HG03108 (cell line): ENCODE measurements around the gene RTN4R.

Experiments
- ATAC-seq: cut with Tn5 transposase; IDR thresholded peaks from one replicate; pipeline ENCODE4 v1.9.1; 2021; ENCODE audit warnings: moderate library complexity; ENCODE audit not compliant: unreplicated experiment

RTN4R gene

DNA sequence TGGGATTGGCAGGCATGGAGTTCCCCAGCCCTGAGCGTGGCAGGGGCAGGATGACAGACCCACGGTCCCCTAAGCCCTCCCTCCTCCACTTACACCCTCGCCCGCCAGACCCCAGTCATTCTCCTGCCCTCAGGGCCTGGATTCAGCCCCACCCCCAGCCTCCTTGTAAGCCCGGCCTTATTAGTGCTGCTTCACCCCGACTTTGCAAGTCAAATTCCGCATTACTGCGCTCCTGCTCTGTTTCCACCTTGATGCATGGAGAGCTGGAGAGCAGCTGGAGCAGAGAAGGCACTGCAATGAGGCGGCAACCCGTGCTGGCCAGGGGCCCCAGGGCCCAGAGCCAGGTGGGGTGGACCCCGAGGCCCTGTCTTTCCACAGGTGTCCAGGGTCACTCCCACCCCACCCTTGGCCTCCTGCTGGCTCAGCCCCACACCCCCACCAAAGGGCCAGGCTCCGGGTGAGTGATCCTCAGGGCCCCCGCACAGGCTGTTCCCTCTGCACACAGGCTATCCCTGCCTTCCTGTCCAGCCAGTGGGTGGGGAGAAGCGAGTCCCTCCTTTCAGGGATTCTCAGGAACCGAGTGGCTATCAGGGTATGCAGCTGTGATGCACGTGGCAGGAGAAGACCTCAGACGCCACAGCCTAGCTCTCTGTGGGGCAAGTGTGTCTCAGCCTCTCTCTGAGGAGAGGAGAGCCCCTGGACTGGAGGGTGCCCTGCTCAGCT is 36.4 kb downstream of the RTN4R start:
- no peak for ATAC-seq

DNA sequence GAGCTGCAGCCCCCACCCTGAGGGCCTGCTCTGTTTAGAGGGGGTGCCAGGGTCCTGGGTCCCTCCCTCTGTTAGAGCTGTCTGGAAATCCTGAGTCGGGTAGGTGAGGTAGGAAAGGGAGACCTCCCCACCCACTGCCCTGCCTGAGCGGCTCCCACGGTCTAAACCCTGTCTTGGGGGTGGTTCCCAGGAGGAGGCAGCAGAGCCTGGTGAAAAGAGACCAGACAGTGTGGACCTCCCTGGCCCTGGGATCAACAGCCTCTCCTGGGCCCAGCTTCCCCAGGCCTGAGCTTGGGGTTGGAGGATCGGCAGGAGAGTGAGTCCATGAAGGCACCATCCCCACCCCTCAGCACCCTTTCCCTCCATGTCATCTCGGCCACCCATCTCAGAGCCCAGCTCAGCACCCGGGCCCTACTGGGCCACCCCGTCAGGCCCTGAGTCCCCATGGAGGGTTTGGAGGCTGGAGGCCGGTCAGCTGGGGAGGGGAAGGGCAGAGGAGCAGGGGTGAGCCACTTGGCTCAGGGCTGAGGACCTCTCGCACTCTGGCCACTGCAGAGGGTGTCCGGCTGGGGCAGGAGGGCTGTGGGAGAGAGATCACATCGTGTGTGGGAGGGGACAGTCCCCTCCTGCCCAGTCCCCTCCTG is 37.2 kb downstream of the RTN4R start:
- ATAC-seq = no peak

DNA sequence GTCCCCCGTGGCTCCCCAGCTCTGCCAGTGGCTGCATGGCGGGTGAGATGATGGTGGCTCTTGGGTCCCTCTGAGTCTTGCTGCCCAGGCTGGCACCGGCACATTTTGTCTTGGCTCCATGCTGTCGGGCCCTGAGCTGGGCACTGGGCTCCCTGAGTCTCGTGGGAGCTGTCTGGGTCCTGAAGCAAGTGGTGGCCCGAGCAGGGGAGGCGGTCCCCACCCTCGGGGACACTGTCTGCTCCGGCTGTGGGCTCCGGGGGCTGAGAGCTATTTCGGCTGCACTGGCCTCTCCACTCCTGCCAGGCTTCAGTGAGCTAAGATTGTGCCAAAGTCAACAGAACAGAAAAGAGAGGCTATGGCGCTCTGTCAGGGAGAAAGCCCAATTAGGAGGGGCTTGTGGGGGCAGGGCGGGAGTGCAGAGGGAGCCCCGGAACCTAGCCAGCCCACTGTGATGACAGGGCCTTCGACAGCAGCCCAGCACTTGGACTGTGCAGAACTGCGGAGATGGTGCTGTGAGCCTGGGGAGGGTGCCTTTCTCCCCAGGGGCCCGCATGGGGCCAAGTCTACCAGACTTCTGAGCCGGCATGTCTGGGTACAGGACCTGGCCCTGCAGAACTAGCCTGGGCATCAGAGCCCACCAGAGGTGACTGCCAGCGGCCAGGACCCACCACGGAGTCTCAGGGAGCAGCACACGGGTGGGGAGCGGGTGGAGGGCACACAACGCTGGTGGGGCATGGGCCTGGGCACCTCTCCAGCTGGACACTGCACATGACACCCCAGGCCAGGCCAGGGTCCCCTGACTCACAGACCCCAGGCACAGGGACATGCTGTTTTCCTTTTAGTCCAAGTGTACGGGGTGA is 38.0 kb downstream of the RTN4R start:
- ATAC-seq = no peak

DNA sequence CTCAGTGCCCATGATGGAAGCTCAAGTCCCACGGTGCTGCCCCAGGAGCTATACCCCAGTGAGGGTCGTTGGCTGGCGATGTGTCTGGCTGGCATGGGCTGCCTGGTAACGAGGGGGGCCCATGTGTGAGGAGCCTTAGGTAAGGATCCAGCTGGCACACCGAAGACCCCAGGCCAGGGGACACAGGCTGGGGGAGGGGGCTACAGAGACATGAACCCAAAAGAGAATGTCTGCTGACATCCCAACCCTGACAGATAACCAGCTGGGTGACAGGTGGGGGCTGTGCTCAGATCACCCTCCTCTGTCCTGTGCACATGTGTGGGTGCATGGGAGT is 39.2 kb downstream of the RTN4R start:
- ATAC-seq = no peak

DNA sequence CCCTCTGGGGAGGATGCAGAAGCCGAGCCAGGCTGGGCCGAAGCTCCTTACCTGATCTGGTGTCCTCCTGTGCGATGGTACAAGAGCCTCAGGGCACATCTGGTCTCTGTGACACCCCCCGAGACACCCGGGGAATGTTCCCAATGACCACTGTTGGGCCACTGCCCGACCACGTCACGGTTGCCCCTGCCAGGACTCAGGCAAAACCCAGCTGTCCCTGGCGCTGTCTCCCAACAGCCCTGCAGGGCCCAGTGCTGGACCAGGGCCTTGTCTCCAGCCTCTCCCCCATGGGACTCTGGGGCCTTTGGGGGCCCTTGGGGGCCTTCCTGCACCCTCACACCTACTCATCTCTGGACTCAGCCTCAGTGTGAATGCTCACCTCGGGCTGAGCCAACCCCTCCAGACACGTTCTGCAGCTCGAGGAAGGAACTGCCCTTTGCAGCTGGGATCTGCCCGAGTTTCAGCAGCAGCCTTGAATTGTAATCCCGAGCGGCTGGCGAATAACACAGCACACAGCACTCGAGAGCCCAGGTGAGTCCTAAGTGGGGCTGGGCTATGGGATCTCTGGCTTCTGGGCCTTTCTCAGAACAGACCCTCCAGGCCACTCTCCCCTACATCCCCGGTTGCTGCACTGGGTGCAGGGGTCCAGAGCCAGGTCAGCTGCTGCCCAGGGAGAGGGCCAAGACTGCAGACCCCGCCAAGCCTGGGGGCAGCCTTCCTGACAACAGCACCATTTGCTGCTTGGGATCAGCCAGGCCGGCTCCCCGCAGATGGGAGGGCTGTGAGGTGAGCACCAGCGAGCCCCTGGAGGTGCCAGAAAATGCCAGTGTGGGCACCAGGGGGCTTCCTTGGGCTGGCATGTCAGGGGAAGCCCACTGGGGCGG is 39.8 kb downstream of the RTN4R start:
- no peak for ATAC-seq

DNA sequence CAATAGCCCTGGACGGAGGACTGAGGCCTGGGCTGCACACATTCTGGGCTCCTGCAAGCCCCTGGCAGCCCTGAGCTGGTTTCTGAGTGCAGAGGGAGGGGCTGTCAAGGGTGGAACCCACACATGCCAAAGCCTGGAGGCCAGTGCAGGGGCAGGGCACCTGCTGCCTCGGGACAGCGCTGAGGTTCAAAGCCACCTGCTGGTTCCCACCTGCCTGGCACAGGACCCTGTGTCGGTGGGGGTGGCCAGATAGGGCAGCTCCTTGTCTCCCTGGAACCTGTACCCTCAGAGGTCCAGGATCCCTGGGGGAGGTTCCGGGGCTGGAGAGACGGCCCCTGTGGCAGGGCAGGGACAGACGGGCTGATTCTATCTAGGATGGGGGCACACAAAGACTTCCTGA is 40.8 kb downstream of the RTN4R start:
- no peak for ATAC-seq

DNA sequence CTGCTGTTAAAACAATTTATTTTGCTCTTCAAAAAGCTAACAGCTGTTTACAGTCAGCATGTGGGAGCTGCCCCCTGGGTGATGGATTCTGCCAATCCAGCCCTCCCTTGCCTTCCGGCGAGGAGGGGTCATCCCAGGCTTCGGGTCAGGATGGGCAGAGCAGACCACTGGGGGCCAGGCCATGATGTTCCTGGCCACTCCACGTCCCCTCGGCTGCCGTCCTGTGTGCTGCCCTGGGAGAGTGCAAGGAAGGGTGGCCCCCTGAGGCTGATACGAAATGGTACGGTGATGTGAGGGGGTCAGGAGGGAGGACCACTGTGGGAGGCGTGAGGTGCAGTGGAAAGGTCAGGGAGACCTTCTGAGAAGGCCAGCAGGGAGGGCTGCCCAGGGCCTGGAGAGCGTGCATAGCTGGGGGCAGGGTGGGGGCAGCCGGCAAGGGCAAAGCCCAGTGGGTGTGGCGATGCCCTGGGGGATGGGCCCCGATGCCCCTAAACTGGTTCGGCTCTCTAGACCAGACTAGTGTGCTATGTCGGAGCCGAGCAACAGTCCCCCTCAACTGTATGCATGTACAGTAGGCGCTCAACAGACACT is 41.3 kb downstream of the RTN4R start:
- no peak for ATAC-seq

DNA sequence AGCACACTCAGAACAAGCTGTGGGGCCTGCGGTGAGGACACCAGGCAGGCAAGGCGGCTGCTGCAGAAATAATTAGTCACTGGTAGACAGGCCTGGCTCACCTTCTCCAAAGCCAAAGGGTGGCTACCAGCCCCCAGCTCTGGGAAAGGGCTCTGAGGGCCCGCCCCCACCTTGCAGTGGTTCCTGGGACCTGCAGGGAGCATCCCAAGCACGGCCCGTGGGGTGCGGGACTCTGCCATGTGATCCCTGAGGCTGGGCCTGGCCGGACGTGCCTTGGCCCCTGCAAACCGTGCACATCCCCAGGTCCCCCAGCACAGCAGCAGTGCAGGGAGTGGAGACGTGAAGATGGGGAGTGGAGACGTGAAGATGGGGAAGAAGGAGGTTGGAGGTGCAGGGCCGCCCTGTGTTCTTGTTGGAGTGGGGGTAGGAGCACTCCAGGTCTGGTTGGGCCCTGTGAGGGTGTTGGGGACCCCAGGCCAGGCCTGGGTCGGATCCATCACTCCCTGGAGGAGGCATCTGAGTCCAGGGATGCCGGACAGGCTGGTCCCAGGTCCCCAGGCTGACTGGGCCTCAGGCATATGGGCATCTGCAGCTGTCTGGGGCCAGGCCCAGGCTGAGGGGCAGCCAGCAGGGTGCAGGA is 41.9 kb downstream of the RTN4R start:
- no peak for ATAC-seq

DNA sequence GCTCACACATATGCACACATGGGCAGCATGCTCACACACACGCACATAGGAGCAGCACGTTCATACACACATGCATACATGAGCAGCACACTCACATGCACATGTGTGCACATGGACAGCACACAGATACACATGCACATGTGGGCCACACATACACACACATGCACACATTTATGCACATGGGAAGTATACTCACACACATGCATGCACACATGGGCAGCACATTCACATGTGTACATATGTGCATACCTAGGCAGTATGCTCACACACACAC is 42.5 kb downstream of the RTN4R start:
- no peak for ATAC-seq

DNA sequence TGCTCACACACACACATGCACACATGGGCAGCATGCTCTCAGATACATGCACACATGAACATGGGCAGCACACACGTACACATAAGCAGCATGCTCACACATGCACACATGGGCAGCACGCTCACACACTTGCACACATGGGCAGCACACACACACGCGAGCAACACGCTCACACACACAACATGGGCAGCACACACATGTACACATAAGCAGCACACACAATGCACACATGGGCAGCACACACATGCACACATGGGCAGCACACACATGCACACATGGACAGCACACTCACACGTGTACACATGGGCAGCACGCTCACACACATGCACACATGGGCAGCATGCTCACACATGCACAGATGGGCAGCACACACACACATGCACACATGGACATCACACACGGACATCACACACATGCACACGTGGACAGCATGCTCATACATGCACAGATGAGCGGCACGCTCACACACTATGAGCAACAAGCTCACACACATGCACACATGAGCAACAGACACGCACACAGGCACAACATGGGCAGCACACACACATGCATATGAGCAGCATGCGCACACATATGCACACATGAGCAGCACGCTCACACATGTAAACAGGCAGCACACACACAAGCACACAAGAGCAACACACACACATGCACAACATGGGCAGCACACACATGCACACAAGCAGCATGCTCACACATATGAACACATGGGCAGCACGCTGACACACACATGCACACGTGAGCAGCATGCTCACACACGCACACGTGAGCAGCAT is 43.0 kb downstream of the RTN4R start:
- no peak for ATAC-seq

DNA sequence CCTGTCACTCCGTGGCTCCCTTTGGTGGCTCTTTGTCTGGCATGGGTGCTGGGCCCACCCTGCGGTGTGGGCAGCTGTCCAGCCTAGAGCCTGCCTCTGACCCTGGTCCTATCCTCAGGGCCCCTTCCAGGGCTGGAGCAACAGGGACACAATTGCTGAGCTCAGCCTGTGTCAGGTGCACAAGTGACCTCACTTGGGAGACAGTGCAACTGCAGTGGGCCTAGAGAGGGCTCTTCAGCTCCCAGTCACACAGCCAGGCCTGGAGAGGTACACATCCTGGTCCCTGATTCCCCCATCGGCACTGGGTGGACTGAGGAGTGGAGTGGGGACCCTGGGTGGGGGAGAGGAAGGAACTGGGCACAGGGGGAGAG is 43.9 kb downstream of the RTN4R start:
- ATAC-seq = no peak

DNA sequence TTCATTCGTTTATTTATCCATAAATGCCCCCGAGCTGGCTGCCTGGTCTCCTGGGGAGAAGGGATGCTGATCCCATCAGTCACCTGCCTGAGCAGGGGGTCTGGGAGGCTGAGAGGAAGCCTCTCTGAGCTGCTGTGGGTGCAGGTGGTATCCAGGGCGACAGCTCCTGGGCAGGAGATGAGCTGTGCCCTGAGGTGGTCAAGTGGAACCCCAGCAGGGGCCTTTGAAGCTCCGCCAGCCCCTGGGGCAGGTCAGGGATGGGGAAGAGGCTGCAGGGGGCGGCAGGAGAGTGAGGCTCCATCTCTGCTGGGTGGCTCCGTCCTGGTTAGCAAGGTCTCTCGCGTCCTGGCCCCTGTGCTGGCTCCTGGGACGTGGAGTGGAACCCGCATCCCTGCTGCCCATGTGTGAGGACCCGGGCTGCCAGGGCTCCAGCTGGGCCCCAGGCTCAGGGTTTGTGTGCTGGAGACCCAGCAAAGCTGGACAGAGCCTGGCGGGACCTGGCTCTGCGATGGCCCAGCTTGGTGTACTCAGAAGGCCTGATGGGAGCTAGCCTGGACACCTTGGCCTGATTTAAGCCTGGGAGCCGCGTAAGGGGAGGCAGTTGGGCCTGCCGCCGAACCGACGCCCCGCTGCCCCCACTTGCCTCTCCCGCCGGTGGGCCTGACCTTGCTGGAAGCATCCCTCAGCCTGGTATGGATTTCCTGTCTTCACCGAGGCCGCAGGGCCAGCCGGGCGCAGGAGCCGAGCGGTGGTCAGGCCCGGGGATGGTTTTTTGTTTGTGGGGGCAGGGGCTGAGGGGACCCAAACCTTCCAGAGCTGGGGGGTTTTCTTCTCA is 44.5 kb downstream of the RTN4R start:
- no peak for ATAC-seq

DNA sequence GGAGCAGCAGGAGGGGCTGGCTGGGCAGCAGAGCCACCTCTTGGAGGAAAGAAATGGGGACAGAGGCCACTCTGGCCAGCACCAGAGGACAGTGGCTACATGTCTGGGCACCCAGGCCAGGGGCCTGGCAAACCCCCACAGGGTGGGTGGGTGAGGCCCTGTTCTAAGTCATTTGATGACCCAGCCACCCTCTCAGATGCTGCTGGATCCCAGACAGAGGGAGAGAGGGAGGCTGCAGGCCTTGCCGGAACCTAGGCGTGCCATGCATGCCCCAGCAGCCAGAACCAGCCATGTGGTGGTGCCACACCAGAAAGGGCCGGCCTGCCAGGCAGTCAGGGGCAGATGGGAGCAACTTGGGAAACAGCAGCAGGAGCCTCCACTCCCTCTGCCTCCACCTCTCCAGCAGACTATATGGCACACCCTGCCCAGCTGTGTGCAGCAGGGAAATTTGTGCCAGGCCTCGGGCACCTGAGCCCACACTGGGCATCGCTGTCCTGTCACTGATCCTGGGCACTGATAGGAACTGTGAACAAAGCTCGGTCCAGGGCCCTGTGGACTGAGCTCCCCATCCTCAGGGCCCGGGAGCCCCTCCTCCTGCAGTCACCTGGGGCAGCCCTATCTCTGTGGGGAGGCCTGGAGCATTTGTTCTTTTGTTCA is 45.2 kb downstream of the RTN4R start:
- no peak for ATAC-seq

DNA sequence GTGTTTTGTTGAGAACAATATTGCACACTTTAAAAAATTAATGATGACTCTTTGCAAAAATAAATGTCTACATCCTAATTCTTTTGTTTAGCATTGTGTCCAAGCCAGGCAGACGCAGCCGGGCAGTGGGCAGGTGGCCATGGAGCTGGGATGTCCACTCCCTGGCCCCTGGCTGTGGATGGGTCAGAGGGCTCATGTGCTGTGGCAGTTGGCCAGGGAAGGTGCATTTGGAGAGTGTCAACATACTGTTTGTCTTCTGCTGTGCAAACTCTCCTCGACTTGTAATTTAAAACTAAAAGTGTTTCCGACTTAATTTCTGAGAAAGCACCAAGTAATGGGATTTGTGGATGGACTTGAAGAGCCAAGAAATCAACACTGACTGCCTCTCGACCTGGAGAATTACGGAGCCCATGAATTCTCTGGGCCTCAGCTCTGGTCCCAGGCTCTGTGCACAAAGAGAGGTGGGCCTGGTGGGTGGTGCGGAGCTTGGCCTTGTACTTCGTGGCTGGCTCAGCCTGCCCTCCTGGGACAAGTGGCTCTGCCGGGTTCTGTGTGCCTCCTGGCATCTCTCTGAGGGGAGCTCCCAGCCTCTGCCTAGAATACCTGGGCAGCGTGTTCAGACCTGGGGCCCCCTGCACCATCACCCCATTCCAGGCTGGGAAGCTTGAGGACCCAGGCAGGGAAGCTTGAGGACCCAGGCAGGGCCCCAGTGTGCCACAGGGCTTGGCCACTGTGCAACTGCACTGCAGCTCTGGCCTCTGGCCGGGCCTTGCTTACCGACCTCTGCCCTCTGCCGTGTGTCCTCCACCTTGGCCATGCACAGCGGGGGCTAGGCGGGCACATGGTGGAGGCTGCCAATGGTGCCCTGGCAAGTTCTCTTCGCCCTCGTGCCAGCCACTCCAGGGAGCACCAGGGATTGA is 46.4 kb downstream of the RTN4R start:
- no peak for ATAC-seq

DNA sequence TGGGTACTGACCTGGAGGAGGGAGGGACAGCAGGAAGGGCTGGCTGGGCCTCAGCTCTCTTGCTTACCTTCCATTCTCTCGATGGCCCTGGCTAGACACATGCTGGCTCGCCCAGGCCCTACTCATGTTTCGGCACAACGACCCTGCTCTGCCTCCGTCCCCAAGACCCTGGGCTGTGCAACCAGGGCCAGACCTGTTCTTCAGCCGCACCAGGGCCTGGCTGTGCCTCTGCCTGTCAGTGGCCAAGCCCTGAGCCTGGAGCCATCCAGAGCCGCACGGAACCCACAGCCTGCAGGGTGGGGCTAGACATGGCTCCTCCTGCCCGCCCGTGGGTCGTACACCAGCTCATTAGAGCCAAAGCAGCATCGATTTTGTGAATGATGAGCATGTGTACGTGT is 47.5 kb downstream of the RTN4R start:
- no peak for ATAC-seq

DNA sequence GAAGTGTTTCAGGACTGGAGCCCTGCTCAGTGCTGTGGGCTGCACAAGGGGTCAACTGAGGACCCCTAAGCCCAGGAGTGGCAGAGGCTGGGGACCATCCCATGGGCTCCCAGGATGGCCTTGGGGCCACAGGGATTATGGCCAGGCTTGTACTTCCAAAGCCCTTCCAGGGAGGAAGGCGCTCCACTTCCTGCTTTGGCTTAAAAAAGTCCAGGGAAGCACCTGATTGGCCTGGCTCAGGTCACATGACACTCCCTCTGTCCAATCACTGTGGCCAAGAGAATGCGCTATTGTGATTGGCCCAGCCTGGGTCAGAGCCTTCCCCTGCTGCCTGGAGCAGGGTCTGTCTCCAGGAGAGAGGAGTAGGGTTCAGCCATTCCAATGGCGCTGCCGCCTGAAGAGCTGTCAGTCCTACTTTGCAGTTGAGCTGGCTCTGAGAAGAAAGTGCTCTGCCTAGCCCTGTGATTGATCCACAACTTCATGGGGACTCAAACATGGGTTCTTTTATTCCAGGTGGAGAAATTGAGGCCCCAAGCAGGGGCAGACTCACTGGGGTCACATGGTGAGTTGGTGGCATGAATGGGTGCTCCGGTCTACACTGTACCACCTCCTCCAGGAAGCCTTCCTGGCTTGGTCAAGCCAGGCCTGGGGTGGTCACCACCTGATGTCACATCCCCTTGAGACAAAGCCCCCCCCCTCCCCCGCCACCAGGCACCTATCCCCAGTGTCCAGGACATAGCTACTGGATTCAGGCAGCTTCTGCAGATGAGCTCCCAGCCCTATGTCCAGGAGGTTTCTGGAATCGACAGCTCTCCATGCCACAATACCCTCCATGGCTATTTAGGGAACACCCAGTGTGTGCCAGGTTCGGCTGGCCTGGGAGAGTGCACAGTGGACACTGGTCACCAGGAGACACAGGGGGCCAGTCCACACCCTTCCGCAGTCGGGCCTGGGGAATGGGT is 48.2 kb downstream of the RTN4R start:
- no peak for ATAC-seq
